Medulla oblongata (tissue), 1 donor: ENCODE results near the gene ANKRD27.
A peak's percentile ranks its signal among the peaks of the same experiment; 100 is the strongest.
"Not testable (repeated sequence)": the region's sequence is repeated elsewhere in the genome, so short reads cannot be mapped to it uniquely, and the experiment has no call there.

Experiments used
- DNase-seq: peaks from one replicate; pipeline ENCODE4 v3.0.0-alpha.2; 2015; ENCODE audit errors: extremely low spot score

ANKRD27 gene

GRCh38 chr19:32652894-32653598, 21.9 kb downstream of the ANKRD27 start:
- peak; percentile 42 for DNase-seq

GRCh38 chr19:32652331-32652730, 22.6 kb downstream of the ANKRD27 start:
- not testable (repeated sequence) for DNase-seq

GRCh38 chr19:32651729-32652140, 23.2 kb downstream of the ANKRD27 start:
- DNase-seq = peak; percentile 72

- DNase-seq = no peak
These were observed 24.3 kb downstream of the ANKRD27 start for GRCh38 chr19:32650671-32651070.

- no peak for DNase-seq
These were observed 25.2 kb downstream of the ANKRD27 start for GRCh38 chr19:32649751-32650150.

- DNase-seq = no peak
These were observed 27.6 kb downstream of the ANKRD27 start for GRCh38 chr19:32647361-32647760.

- DNase-seq = no peak
These were observed 28.4 kb downstream of the ANKRD27 start for GRCh38 chr19:32646556-32646955.

- DNase-seq = no peak
These were observed 32.2 kb downstream of the ANKRD27 start for GRCh38 chr19:32642771-32643170.

GRCh38 chr19:32638625-32639024, 36.4 kb downstream of the ANKRD27 start:
- no peak for DNase-seq

- DNase-seq = no peak
These were observed 37.5 kb downstream of the ANKRD27 start for GRCh38 chr19:32637480-32637879.

GRCh38 chr19:32631381-32631780, 43.6 kb downstream of the ANKRD27 start:
- no peak for DNase-seq

- DNase-seq = no peak
These were observed 44.6 kb downstream of the ANKRD27 start for GRCh38 chr19:32630338-32630737.

GRCh38 chr19:32627714-32628270, 47.2 kb downstream of the ANKRD27 start:
- no peak for DNase-seq

- no peak for DNase-seq
These were observed 48.0 kb downstream of the ANKRD27 start for GRCh38 chr19:32626969-32627368.

- no peak for DNase-seq
These were observed 50.6 kb downstream of the ANKRD27 start for GRCh38 chr19:32624410-32624809.

GRCh38 chr19:32622002-32622401, 53.0 kb downstream of the ANKRD27 start:
- no peak for DNase-seq

GRCh38 chr19:32619051-32619685, 55.8 kb downstream of the ANKRD27 start:
- no peak for DNase-seq

GRCh38 chr19:32615569-32615968, 59.4 kb downstream of the ANKRD27 start:
- no peak for DNase-seq

GRCh38 chr19:32614916-32615315, 60.1 kb downstream of the ANKRD27 start:
- no peak for DNase-seq

- DNase-seq = no peak
These were observed 62.0 kb downstream of the ANKRD27 start for GRCh38 chr19:32613008-32613407.

GRCh38 chr19:32611161-32611560, 63.8 kb downstream of the ANKRD27 start:
- DNase-seq = no peak

GRCh38 chr19:32607479-32607878, 67.5 kb downstream of the ANKRD27 start:
- DNase-seq = no peak

- no peak for DNase-seq
These were observed 68.7 kb downstream of the ANKRD27 start for GRCh38 chr19:32606289-32606688.
